HG02588 (cell line): ENCODE measurements around the gene MRPL18.
"Not testable (repeated sequence)": the region's sequence is repeated elsewhere in the genome, so short reads cannot be mapped to it uniquely, and the experiment has no call there.

ENCODE experiments used
- ATAC-seq: cut with Tn5 transposase; IDR thresholded peaks from one replicate; pipeline ENCODE4 v1.9.1; 2021; ENCODE audit warnings: mild to moderate bottlenecking, moderate library complexity; ENCODE audit not compliant: unreplicated experiment

Gene MRPL18

GRCh38 chr6:159813781-159814180 is 23.5 kb downstream of the MRPL18 start:
- ATAC-seq, result no peak

- no peak for ATAC-seq
Observed at GRCh38 chr6:159815410-159815809, 25.1 kb downstream of the MRPL18 start.

DNA sequence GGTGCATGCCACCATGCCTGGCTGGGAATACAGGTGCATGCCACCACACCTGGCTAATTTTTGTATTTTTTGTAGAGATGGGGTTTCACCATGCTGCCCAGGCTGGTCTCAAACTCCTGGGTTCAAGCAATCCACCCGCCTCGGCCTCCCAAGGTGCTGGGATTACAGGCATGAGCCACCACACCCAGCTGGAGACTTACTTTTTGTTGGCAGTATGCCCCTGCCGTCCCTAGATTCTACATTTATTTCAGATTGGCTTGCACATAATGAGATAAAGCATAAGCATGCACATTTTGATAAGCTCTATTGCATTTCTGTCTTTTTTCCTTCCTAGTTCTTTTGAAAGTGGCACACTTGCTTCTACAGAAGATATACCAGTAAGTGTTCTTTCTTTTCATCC is 26.5 kb downstream of the MRPL18 start:
- ATAC-seq, result not testable (repeated sequence)

- ATAC-seq, result no peak
Observed at GRCh38 chr6:159817951-159818739, 27.9 kb downstream of the MRPL18 start.

DNA sequence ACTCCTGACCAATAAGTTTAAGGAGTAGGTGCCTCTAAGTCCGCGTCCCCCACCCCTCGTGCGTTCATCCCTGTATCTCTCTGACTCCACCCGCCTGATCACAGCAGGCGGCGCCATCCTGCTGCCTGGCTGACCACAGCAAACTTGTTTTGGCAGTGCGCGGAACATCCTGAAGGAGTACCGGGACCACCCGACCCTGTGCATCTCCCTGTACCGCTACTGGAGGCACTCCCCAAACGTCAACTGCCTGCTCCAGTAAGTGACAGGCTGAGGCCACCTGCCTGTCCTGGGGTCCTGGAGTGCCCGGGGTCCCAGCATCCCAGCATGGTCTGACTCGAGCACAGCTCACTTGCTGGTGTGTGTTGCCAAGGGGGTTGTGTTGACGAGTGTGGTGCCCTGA is 28.8 kb downstream of the MRPL18 start:
- ATAC-seq, result no peak

- no peak for ATAC-seq
Observed at GRCh38 chr6:159819932-159820640, 29.8 kb downstream of the MRPL18 start.

- no peak for ATAC-seq
Observed at GRCh38 chr6:159821122-159821521, 30.9 kb downstream of the MRPL18 start.

DNA sequence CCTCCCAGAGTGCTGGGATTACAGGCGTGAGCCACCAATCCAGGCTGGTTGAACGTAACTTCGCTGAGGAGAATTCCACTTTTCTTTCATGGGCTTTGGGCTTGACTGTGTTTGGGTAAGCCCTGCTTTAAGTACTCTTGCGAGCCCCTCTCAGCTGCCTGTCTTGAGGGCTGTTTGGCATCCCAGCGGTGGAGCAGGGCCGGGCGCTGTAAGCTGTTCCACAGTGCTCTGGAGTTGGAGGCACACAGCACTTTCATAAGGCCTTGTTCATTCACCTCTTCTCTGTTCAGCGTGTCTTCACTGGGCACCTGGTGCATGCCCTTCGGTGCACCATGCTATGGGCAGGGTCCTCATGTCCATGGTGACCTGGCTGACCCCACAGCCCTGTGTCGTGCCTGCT is 31.5 kb downstream of the MRPL18 start:
- ATAC-seq, result no peak

GRCh38 chr6:159823953-159824352 is 33.7 kb downstream of the MRPL18 start:
- no peak for ATAC-seq

GRCh38 chr6:159824690-159825089 is 34.4 kb downstream of the MRPL18 start:
- not testable (repeated sequence) for ATAC-seq

- ATAC-seq, result no peak
Observed at GRCh38 chr6:159826004-159826403, 35.7 kb downstream of the MRPL18 start.

GRCh38 chr6:159826968-159827647 is 36.8 kb downstream of the MRPL18 start:
- no peak for ATAC-seq

DNA sequence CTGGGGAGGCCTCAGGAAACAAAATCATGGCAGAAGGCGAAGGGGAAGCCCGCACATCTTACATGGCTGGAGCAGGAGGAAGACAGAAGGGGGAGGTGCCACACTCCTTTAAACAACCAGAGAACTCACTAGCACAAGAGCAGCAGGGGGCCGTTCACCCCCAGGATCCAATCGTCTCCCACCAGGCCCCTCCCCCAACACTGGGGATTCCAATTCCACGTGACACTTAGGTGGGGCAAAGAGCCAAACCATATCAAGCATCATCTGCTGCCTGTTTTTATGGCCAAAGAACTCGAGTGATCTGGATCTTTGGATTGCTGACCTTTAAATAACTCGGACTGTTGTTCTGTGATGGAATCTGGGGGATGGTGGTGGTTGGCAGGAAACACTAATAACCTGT is 37.8 kb downstream of the MRPL18 start:
- no peak for ATAC-seq

- no peak for ATAC-seq
Observed at GRCh38 chr6:159829526-159829925, 39.3 kb downstream of the MRPL18 start.

- ATAC-seq, result no peak
Observed at GRCh38 chr6:159830501-159831372, 40.5 kb downstream of the MRPL18 start.

- ATAC-seq, result no peak
Observed at GRCh38 chr6:159831373-159831679, 41.1 kb downstream of the MRPL18 start.

GRCh38 chr6:159832946-159833345 is 42.7 kb downstream of the MRPL18 start:
- no peak for ATAC-seq

DNA sequence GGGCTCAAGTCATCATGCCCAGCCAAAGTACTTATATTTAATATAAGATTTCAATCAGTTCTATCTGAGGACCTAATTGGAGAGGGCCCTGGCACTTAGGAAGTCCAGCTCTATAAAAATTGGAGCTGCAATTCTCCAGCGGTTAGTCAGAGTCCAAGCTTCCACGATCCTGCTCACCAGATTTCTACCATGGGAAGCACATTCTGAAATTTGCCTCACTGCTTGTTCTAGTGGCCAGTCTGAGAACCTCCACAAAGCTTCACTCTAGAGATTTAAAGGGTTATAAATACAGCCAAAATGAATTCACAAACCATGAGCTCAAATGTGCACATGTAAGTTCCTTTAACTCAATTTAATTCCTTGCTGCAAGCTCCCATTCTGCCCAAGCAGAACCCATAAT is 43.3 kb downstream of the MRPL18 start:
- ATAC-seq, result no peak

GRCh38 chr6:159833997-159834603 is 43.8 kb downstream of the MRPL18 start:
- ATAC-seq, result no peak

DNA sequence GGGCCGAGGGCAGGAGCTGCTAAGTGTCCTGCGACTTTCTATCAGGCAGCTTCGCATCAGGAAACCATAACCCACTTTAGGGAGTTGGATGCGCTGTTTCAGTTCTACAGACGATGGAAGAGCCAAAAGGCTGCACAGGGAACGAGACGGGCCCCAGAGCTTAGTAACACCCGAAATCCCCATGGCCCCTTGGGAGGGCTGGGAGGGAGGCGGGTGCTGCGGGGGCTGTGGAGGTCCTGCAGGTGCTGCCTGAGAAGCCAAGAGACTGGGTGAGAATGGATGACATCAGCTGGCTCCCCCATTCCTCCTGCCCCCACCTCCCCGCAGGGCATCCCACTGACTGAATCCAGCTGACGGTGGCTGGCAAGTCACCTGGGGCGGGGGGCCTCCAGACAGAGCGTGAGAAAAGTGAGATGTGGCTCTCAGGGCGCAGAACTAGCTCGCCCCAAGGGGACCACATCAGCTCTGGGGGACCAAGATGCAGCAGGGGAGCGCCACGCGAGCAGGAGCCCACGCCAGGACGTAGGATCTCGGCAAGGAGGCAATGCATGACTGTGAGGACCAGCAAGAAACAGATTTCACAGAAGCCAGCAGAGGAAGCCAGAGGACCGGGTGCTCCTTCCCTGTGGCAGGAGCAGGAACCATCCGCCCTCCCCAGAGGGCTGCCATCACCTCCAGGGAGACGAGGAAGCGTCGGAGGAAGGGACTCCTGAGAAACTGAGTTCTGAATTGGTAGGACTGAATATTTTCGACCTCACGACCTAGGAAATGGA is 46.6 kb downstream of the MRPL18 start:
- no peak for ATAC-seq
